Endothelial cell of umbilical vein (primary cell): Measurements from ENCODE around the gene SLC39A5. TPM values are rescaled to one million over a fixed set of nuclear protein-coding genes. Genes with fewer than 3 reads are reported as not detected.

Source experiments
- BruUV-seq: library from RNA; stranded (reverse); fragments of 400-500 nt; replicated peaks from 2 replicates; lab custom pipeline; 2021; lab: Mats Ljungman, UMichigan
- CTCF ChIA-PET: fragments of 300-600, 350-600 bp; sonication (Branson Sonifier 250); formaldehyde crosslinking; loops from one replicate; lab custom pipeline; 2021; ENCODE audit warnings: antibody characterized with exemption, inconsistent platforms; lab: Charles Lee
- POLR2A ChIA-PET: fragments of 300-600, 350-600 bp; sonication (Branson Sonifier 250); formaldehyde crosslinking; loops from one replicate; lab custom pipeline; 2021; ENCODE audit warnings: antibody characterized with exemption, inconsistent platforms; lab: Charles Lee
- DNase-seq: peaks from one replicate; pipeline ENCODE4 v3.0.0-alpha.2; 2011; ENCODE audit warnings: low read depth, low spot score
- FAIRE-seq: peaks from 2 replicates; lab custom pipeline; 2011; peaks lifted over from hg19 to GRCh38; lab: Jason Lieb, UNC
- H2AFZ ChIP-seq: 2 replicates; pipeline ENCODE4 v1.6.0; 2012; ENCODE audit warnings: low read depth, low read length, control low read depth, inconsistent platforms
- H3K27ac ChIP-seq: 2 replicates; pipeline ENCODE4 v1.5.1; 2011; ENCODE audit warnings: low read depth, mild to moderate bottlenecking, control low read depth, low read length, moderate library complexity; ENCODE audit not compliant: insufficient read depth
- H3K27me3 ChIP-seq, 2 experiments: 2 replicates each; pipeline versions ENCODE4 v1.6.0 to v1.6.1; 2011; ENCODE audit warnings: low read length in 2 of 2, mixed read lengths in 1 of 2; ENCODE audit not compliant: control insufficient read depth in 2 of 2, insufficient read depth in 2 of 2
- H3K36me3 ChIP-seq, 2 experiments: 2 replicates in 1 of 2; 3 replicates in 1 of 2; pipeline ENCODE4 v1.5.1; 2011; ENCODE audit warnings: low read length in 2 of 2, mild to moderate bottlenecking in 1 of 2, moderate library complexity in 1 of 2; ENCODE audit not compliant: control insufficient read depth in 2 of 2, insufficient read depth in 2 of 2; ENCODE audit errors: extremely low read depth in 1 of 2
- H3K4me1 ChIP-seq: 3 replicates; pipeline ENCODE4 v1.5.1; 2011; ENCODE audit warnings: mild to moderate bottlenecking, low read length; ENCODE audit not compliant: control insufficient read depth, insufficient read depth; ENCODE audit errors: extremely low read depth
- H3K4me2 ChIP-seq: 2 replicates; pipeline ENCODE4 v1.6.1; 2011; ENCODE audit warnings: low read length, control low read depth, mixed read lengths; ENCODE audit not compliant: insufficient read depth
- H3K4me3 ChIP-seq, 3 experiments: fragments of 200-600 bp in 1 of 3; sonication (generic), shearing (Covaris generic) in 1 of 3; replicated peaks in 1 of 3; 2 replicates each; pipeline ENCODE4 v1.5.1; 2011 to 2016; ENCODE audit warnings: control low read depth in 3 of 3, low read length in 3 of 3, mild to moderate bottlenecking in 2 of 3, inconsistent platforms in 1 of 3, low read depth in 1 of 3, moderate library complexity in 1 of 3; ENCODE audit not compliant: insufficient read depth in 1 of 3
- H3K79me2 ChIP-seq: 2 replicates; pipeline ENCODE4 v1.6.0; 2012; ENCODE audit warnings: low read length, inconsistent platforms; ENCODE audit not compliant: control insufficient read depth, insufficient read depth
- H3K9ac ChIP-seq: replicated peaks from 2 replicates; pipeline ENCODE3; 2011; ENCODE audit warnings: low read length, control low read depth; ENCODE audit not compliant: insufficient read depth; ENCODE audit errors: extremely low read depth
- H3K9me1 ChIP-seq: replicated peaks from 3 replicates; pipeline ENCODE4 v1.6.0; 2011; ENCODE audit warnings: mild to moderate bottlenecking, low read length; ENCODE audit not compliant: control insufficient read depth, insufficient read depth; ENCODE audit errors: extremely low read depth
- H3K9me3 ChIP-seq: replicated peaks from 2 replicates; pipeline ENCODE4 v1.5.1; 2012; ENCODE audit warnings: low read length, inconsistent platforms; ENCODE audit not compliant: control insufficient read depth, insufficient read depth
- H4K20me1 ChIP-seq: replicated peaks from 2 replicates; pipeline ENCODE3; 2011; ENCODE audit warnings: mild to moderate bottlenecking, low read length; ENCODE audit not compliant: control insufficient read depth, insufficient read depth; ENCODE audit errors: extremely low read depth
- EZH2 ChIP-seq: IDR thresholded peaks from 2 replicates; pipeline ENCODE4 v1.6.1; 2012; ENCODE audit warnings: borderline replicate concordance, low read depth, mild to moderate bottlenecking, moderate library complexity, low read length, inconsistent platforms; ENCODE audit not compliant: severe bottlenecking
- FOS ChIP-seq: IDR thresholded peaks from 2 replicates; pipeline ENCODE4 v1.6.1; 2011; ENCODE audit warnings: mild to moderate bottlenecking, low read length, moderate library complexity, borderline replicate concordance; ENCODE audit not compliant: insufficient read depth
- GATA2 ChIP-seq: IDR thresholded peaks from 2 replicates; pipeline ENCODE4 v1.7.0; 2011; ENCODE audit warnings: low read depth, mild to moderate bottlenecking, moderate library complexity, mixed read lengths, low read length; ENCODE audit not compliant: insufficient read length, insufficient read depth
- JUN ChIP-seq: IDR thresholded peaks from 2 replicates; pipeline ENCODE4 v1.6.1; 2011; ENCODE audit warnings: borderline replicate concordance, low read depth; ENCODE audit not compliant: insufficient read length, insufficient read depth
- MYC ChIP-seq: IDR thresholded peaks from one replicate; pipeline ENCODE4 v1.6.1; 2011; ENCODE audit warnings: mild to moderate bottlenecking, low read depth, low read length
- POLR2A ChIP-seq: IDR thresholded peaks from 2 replicates; pipeline ENCODE4 v1.6.1; 2012; ENCODE audit warnings: low read depth, mild to moderate bottlenecking, control low read depth, low read length
- POLR2AphosphoS5 ChIP-seq: IDR thresholded peaks from 2 replicates; pipeline ENCODE4 v1.6.1; 2012; ENCODE audit warnings: low read depth, mild to moderate bottlenecking, control low read depth, low read length, moderate library complexity; ENCODE audit not compliant: insufficient read depth
- dilution Hi-C: fragments of 300-500 bp; cut with MboI; formaldehyde crosslinking; loops from one replicate; pipeline ENCODE4 v1.15.0; 2019; ENCODE audit warnings: low sequenced_read_pairs; ENCODE audit not compliant: extremely low pct_ligation_motif_present
- intact Hi-C: fragments of 100-400 bp; cut with micrococcal nuclease; formaldehyde crosslinking; loops from one replicate; pipeline ENCODE4 v1.10.0; 2022
- polyA plus RNA-seq, 4 experiments: library from polyadenylated mRNA; depleted of rRNA in 3 of 4; stranded (reverse) in 3 of 4; unstranded in 1 of 4; fragments of >200 nt; gene quantifications; 2 replicates each; pipeline versions ENCODE4 v1.2.1 to v1.2.3, GENCODE V29; 2011 to 2012; ENCODE audit warnings: missing spikeins in 1 of 4
- total RNA-seq: library from RNA; stranded (reverse); gene quantifications from 2 replicates; pipeline ENCODE4 v1.2.3, GENCODE V29; 2021
- TF ChIP-seq, protein P1 (sequence below): IDR thresholded peaks from 2 replicates; pipeline ENCODE4 v1.6.1; 2011; ENCODE audit not compliant: insufficient read depth, insufficient read length
- TF ChIP-seq, protein P2 (sequence below), 2 donors: IDR thresholded peaks; 1 replicate in 1 of 2; 2 replicates in 1 of 2; pipeline ENCODE4 v1.5.1; 2011; ENCODE audit warnings: low read length in 2 of 2, mild to moderate bottlenecking in 2 of 2, moderate library complexity in 2 of 2, control low read depth in 1 of 2, inconsistent platforms in 1 of 2, low read depth in 1 of 2; ENCODE audit not compliant: insufficient read depth in 1 of 2; ENCODE audit errors: extremely low read depth in 1 of 2

SLC39A5 gene
- total and polyA plus RNA-seq, 2 donors (not counting 3 experiments of a cell fraction or from before 2014, with no cell fraction given), result 0.10 TPM; not detected in 1

DNA sequence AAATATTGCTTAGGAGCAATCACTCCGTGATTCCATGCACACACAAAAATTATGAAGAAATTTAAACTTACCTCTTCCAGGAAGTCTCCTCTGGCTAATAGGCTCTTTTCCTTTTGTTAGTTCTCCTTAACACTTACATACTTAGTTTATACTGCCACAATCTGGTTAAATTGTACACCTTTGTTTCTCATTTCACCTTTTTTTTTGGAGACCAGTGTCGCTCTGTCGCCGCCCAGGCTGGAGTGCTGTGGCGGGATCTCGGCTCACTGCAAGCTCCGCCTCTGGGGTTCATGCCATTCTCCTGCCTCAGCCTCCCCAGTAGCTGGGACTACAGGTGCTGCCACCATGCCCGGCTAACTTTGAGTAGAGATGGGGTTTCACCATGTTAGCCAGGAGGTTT lies 30.5 kb downstream of the SLC39A5 start:
- DNase-seq, result no peak
- Histone ChIP-seq H3K4me3 (no peak overlapping the region), H3K9ac (no peak overlapping the region), H3K79me2 (peaks cover 26% of the 10 kb centered on the region), H3K27ac (no peak overlapping the region), H2AFZ (no peak overlapping the region), H3K36me3 (peaks cover 6% of the 10 kb centered on the region in 2 experiments), H3K4me1 (peaks cover 18% of the 10 kb centered on the region), H3K27me3 (no peaks in the 10 kb centered on the region), H3K9me3 (no peaks in the 10 kb centered on the region), H4K20me1 (no peaks in the 10 kb centered on the region), H3K4me2 (no peak overlapping the region), H3K9me1 (no peaks in the 10 kb centered on the region)
- ChIA-PET POLR2A (no interaction called here), CTCF (no interaction called here)
- BruUV-seq, result no TSS peak
- intact Hi-C loops (no loop called here), dilution Hi-C loops (no loop called here)
- TF ChIP-seq GATA2, result no peak
- no peak for TF ChIP-seq POLR2AphosphoS5
- TF ChIP-seq POLR2A, result no peak
- TF ChIP-seq, protein P1, sequence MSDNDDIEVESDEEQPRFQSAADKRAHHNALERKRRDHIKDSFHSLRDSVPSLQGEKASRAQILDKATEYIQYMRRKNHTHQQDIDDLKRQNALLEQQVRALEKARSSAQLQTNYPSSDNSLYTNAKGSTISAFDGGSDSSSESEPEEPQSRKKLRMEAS, result no peak
- TF ChIP-seq JUN, result no peak
- no peak for TF ChIP-seq FOS
- no peak for TF ChIP-seq MYC
- no peak for TF ChIP-seq EZH2
- TF ChIP-seq, protein P2, sequence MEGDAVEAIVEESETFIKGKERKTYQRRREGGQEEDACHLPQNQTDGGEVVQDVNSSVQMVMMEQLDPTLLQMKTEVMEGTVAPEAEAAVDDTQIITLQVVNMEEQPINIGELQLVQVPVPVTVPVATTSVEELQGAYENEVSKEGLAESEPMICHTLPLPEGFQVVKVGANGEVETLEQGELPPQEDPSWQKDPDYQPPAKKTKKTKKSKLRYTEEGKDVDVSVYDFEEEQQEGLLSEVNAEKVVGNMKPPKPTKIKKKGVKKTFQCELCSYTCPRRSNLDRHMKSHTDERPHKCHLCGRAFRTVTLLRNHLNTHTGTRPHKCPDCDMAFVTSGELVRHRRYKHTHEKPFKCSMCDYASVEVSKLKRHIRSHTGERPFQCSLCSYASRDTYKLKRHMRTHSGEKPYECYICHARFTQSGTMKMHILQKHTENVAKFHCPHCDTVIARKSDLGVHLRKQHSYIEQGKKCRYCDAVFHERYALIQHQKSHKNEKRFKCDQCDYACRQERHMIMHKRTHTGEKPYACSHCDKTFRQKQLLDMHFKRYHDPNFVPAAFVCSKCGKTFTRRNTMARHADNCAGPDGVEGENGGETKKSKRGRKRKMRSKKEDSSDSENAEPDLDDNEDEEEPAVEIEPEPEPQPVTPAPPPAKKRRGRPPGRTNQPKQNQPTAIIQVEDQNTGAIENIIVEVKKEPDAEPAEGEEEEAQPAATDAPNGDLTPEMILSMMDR (IDR thresholded peaks at IDR 0.05; ENCODE audit: extremely low read depth in 1 of 2, insufficient read depth in 1 of 2, low read depth in 1 of 2, low read length in 2 of 2), result no peak
- no peak for FAIRE-seq
